T-cell (primary cell): ENCODE data around the gene PNLIPRP2. TPM values are rescaled to one million over a fixed set of nuclear protein-coding genes. Genes with fewer than 3 reads are reported as not detected.

Source experiments
- ATAC-seq, 4 experiments: fragments of 200-7000 bp in 3 of 4; fragments of 150-1000 bp in 1 of 4; cut with Tn5 transposase; replicated peaks in 1 of 4; 1 replicate in 3 of 4; 2 replicates in 1 of 4; pipeline ENCODE4 v1.10.0; 2021; ENCODE audit warnings: moderate library complexity in 3 of 4, mild to moderate bottlenecking in 2 of 4, moderate number of reproducible peaks in 1 of 4
- CTCF ChIA-PET, 2 donors: fragments of 300-600 bp; sonication (Branson Sonifier 250); formaldehyde crosslinking; loops; one replicate each; lab custom pipeline; 2022; ENCODE audit warnings: antibody characterized with exemption in 2 of 2; lab: Charles Lee
- POLR2A ChIA-PET, 2 donors: fragments of 300-600 bp; sonication (Branson Sonifier 250); formaldehyde crosslinking; loops; one replicate each; lab custom pipeline; 2022; ENCODE audit warnings: antibody characterized with exemption in 2 of 2; lab: Charles Lee
- DNase-seq, 35 experiments: peaks; one replicate each; pipeline versions ENCODE4 v3.0.0 to v3.0.0-alpha.2; 2013 to 2023
- H3K27ac ChIP-seq: one replicate; pipeline ENCODE4 v1.5.1; 2013; ENCODE audit warnings: low read length
- H3K27me3 ChIP-seq, 2 experiments: replicated peaks in 1 of 2; 1 replicate in 1 of 2; 2 replicates in 1 of 2; pipeline versions ENCODE4 v1.6.1 to v1.7.0; 2013; ENCODE audit warnings: low read length in 1 of 2, mixed read lengths in 1 of 2; ENCODE audit not compliant: control insufficient read depth in 2 of 2, insufficient read depth in 2 of 2; ENCODE audit errors: extremely low read depth in 1 of 2
- H3K36me3 ChIP-seq, 2 donors: 1 replicate in 1 of 2; 2 replicates in 1 of 2; pipeline versions ENCODE4 v1.6.1 to v1.7.0; 2013; ENCODE audit warnings: low read length in 1 of 2; ENCODE audit not compliant: control insufficient read depth in 2 of 2, insufficient read depth in 1 of 2; ENCODE audit errors: extremely low read depth in 1 of 2
- H3K4me1 ChIP-seq, 2 experiments: 1 replicate in 1 of 2; 2 replicates in 1 of 2; pipeline versions ENCODE4 v1.6.1 to v1.7.0; 2013; ENCODE audit warnings: low read length in 2 of 2, mixed read lengths in 1 of 2; ENCODE audit not compliant: insufficient read depth in 2 of 2, control insufficient read depth in 1 of 2; ENCODE audit errors: extremely low read depth in 1 of 2
- H3K4me3 ChIP-seq, 2 donors: 1 replicate in 1 of 2; 2 replicates in 1 of 2; pipeline versions ENCODE4 v1.5.1 to v1.7.0; 2013; ENCODE audit warnings: mild to moderate bottlenecking in 2 of 2, low read length in 1 of 2, moderate library complexity in 1 of 2; ENCODE audit not compliant: control insufficient read depth in 1 of 2; ENCODE audit errors: extremely low read depth in 1 of 2
- H3K9me3 ChIP-seq: 2 replicates; pipeline ENCODE4 v1.7.0; 2013
- H3K27ac Mint-ChIP-seq, 2 donors: one replicate each; pipeline ENCODE4 v1.8.0; 2020 to 2021; ENCODE audit warnings: mild to moderate bottlenecking in 2 of 2, mixed read lengths in 2 of 2
- H3K27me3 Mint-ChIP-seq, 2 donors: one replicate each; pipeline ENCODE4 v1.8.0; 2021 to 2022; ENCODE audit warnings: mixed read lengths in 2 of 2
- H3K36me3 Mint-ChIP-seq: one replicate; pipeline ENCODE4 v1.8.0; 2021; ENCODE audit warnings: mixed read lengths
- H3K4me1 Mint-ChIP-seq, 3 donors: one replicate each; pipeline ENCODE4 v1.8.0; 2020 to 2022; ENCODE audit warnings: mixed read lengths in 3 of 3, mild to moderate bottlenecking in 1 of 3
- H3K4me3 Mint-ChIP-seq, 3 donors: one replicate each; pipeline ENCODE4 v1.8.0; 2020 to 2022; ENCODE audit warnings: mild to moderate bottlenecking in 3 of 3, mixed read lengths in 3 of 3, moderate library complexity in 3 of 3
- H3K9me3 Mint-ChIP-seq, 3 donors: one replicate each; pipeline ENCODE4 v1.8.0; 2020 to 2022; ENCODE audit warnings: mixed read lengths in 3 of 3
- WGBS: methylation state at CpG from one replicate; pipeline ENCODE4 v1.1.5; 2013; ENCODE audit warnings: missing lambda C conversion rate; ENCODE audit not compliant: insufficient coverage; 5-methylcytosine and 5-hydroxymethylcytosine counted together
- total RNA-seq, 35 experiments: library from RNA in 6 of 35; stranded (reverse) in 6 of 35; fragments of 120-200 nt in 1 of 35; gene quantifications; one replicate each; pipeline versions ENCODE4 v1.2.1 to v1.2.4 and lab custom pipeline; 2013 to 2026

PNLIPRP2 gene
- total RNA-seq, 5 donors from 2014 or later (not counting 1 experiment from before 2014, with no cell fraction given) = 0.82 to 0.96 (median 0.89) TPM; not detected in 2

GRCh38 chr10:116657863-116658551, 37.3 kb downstream of the PNLIPRP2 start:
- H3K4me3 ChIP-seq = no peak overlapping the region
- H3K9me3 ChIP-seq = no peaks in the 10 kb centered on the region
- Mint-ChIP-seq H3K27ac (no peak overlapping the region), H3K9me3 (no peaks in the 10 kb centered on the region), H3K4me1 (no peaks in the 10 kb centered on the region), H3K36me3 (no peaks in the 10 kb centered on the region), H3K4me3 (no peak overlapping the region), H3K27me3 (peaks cover 6 to 24% of the 10 kb centered on the region in 2 donors)
- no peaks in the 10 kb centered on the region for H3K36me3 ChIP-seq
- DNase-seq (no peak), ATAC-seq (no peak)
- H3K27me3 ChIP-seq = peaks cover 0 to 21% of the 10 kb centered on the region in 2 experiments
- ChIA-PET POLR2A (no interaction called here), CTCF (no interaction called here)
- no peaks in the 10 kb centered on the region for H3K4me1 ChIP-seq
- H3K27ac ChIP-seq = no peak overlapping the region
- WGBS = 82% methylated on average over 3 of the region's 5 CpGs

- ChIA-PET CTCF (no interaction called here), POLR2A (no interaction called here)
- H3K36me3 ChIP-seq = no peaks in the 10 kb centered on the region
- H3K27ac ChIP-seq = no peak overlapping the region
- Mint-ChIP-seq H3K36me3 (no peaks in the 10 kb centered on the region), H3K4me1 (no peaks in the 10 kb centered on the region), H3K9me3 (no peaks in the 10 kb centered on the region), H3K27me3 (peaks cover 9 to 14% of the 10 kb centered on the region in 2 donors), H3K4me3 (no peak overlapping the region), H3K27ac (no peak overlapping the region)
- ATAC-seq = no peak
- WGBS = 60% methylated on average over 4 of the region's 10 CpGs
- H3K9me3 ChIP-seq = no peaks in the 10 kb centered on the region
- no peak overlapping the region for H3K4me3 ChIP-seq
- peaks cover 0 to 26% of the 10 kb centered on the region in 2 experiments for H3K27me3 ChIP-seq
- no peak for DNase-seq
- H3K4me1 ChIP-seq = no peaks in the 10 kb centered on the region
Measured at GRCh38 chr10:116659049-116659670, 38.4 kb downstream of the PNLIPRP2 start.

- Histone ChIP-seq H3K9me3 (no peaks in the 10 kb centered on the region), H3K36me3 (no peaks in the 10 kb centered on the region), H3K27me3 (peaks cover 0 to 18% of the 10 kb centered on the region in 2 experiments), H3K4me3 (no peak overlapping the region), H3K4me1 (no peaks in the 10 kb centered on the region), H3K27ac (no peak overlapping the region)
- Mint-ChIP-seq H3K27me3 (peaks cover 7 to 9% of the 10 kb centered on the region in 2 donors), H3K9me3 (no peaks in the 10 kb centered on the region), H3K4me3 (no peak overlapping the region), H3K36me3 (no peaks in the 10 kb centered on the region), H3K4me1 (no peaks in the 10 kb centered on the region), H3K27ac (no peak overlapping the region)
- CTCF ChIA-PET = interaction anchor here in 1 of 2 donors (0.6 to 0.7 kb wide), 3 partner anchors 134 to 1976 kb away, joined by 3 to 4 read pairs (median 3); no protein-coding TSS in a partner anchor
- no peak for ATAC-seq
- POLR2A ChIA-PET = no interaction called here
- DNase-seq = no peak
- 71% methylated on average over 2 of the region's 5 CpGs for WGBS
Measured at GRCh38 chr10:116660860-116661259, 40.1 kb downstream of the PNLIPRP2 start.

GRCh38 chr10:116663342-116663741, 42.6 kb downstream of the PNLIPRP2 start:
- ChIA-PET CTCF (no interaction called here), POLR2A (no interaction called here)
- H3K27ac ChIP-seq = no peak overlapping the region
- H3K4me3 ChIP-seq = no peak overlapping the region
- DNase-seq (no peak), ATAC-seq (no peak)
- Mint-ChIP-seq H3K4me1 (no peaks in the 10 kb centered on the region), H3K27me3 (peaks cover 11 to 20% of the 10 kb centered on the region in 2 donors), H3K4me3 (no peak overlapping the region), H3K9me3 (no peaks in the 10 kb centered on the region), H3K36me3 (no peaks in the 10 kb centered on the region), H3K27ac (no peak overlapping the region)
- 69% methylated on average over 4 of the region's 7 CpGs for WGBS
- no peaks in the 10 kb centered on the region for H3K4me1 ChIP-seq
- H3K27me3 ChIP-seq = peaks cover 0 to 20% of the 10 kb centered on the region in 2 experiments
- H3K9me3 ChIP-seq = no peaks in the 10 kb centered on the region
- no peaks in the 10 kb centered on the region for H3K36me3 ChIP-seq

GRCh38 chr10:116664631-116665030, 43.9 kb downstream of the PNLIPRP2 start:
- H3K9me3 Mint-ChIP-seq = no peaks in the 10 kb centered on the region
- no peak overlapping the region for H3K27ac Mint-ChIP-seq
- POLR2A ChIA-PET = no interaction called here
- CTCF ChIA-PET = no interaction called here
- 85% methylated on average over 5 of the region's 5 CpGs for WGBS
- H3K27me3 Mint-ChIP-seq = peaks cover 21 to 27% of the 10 kb centered on the region in 2 donors
- H3K4me1 Mint-ChIP-seq = no peaks in the 10 kb centered on the region
- Histone ChIP-seq H3K27me3 (peaks cover 3 to 22% of the 10 kb centered on the region in 2 experiments), H3K36me3 (no peaks in the 10 kb centered on the region), H3K27ac (no peak overlapping the region), H3K4me3 (no peak overlapping the region), H3K4me1 (no peaks in the 10 kb centered on the region), H3K9me3 (no peaks in the 10 kb centered on the region)
- ATAC-seq (no peak), DNase-seq (no peak)
- no peaks in the 10 kb centered on the region for H3K36me3 Mint-ChIP-seq
- H3K4me3 Mint-ChIP-seq = no peak overlapping the region

- no peak overlapping the region for H3K27ac Mint-ChIP-seq
- 78% methylated on average over 9 of the region's 13 CpGs for WGBS
- CTCF ChIA-PET = no interaction called here
- Histone ChIP-seq H3K27ac (no peak overlapping the region), H3K27me3 (peaks cover 3 to 31% of the 10 kb centered on the region in 2 experiments), H3K9me3 (no peaks in the 10 kb centered on the region), H3K36me3 (no peaks in the 10 kb centered on the region), H3K4me1 (no peaks in the 10 kb centered on the region), H3K4me3 (no peak overlapping the region)
- POLR2A ChIA-PET = no interaction called here
- no peak overlapping the region for H3K4me3 Mint-ChIP-seq
- no peaks in the 10 kb centered on the region for H3K9me3 Mint-ChIP-seq
- ATAC-seq = no peak
- no peaks in the 10 kb centered on the region for H3K36me3 Mint-ChIP-seq
- H3K4me1 Mint-ChIP-seq = no peaks in the 10 kb centered on the region
- H3K27me3 Mint-ChIP-seq = peaks cover 24 to 27% of the 10 kb centered on the region in 2 donors
- DNase-seq = no peak
Measured at GRCh38 chr10:116665541-116666125, 44.9 kb downstream of the PNLIPRP2 start.
